ENCODE data around the gene GPR35. TPM values are rescaled to one million over a fixed set of nuclear protein-coding genes. Genes with fewer than 3 reads are reported as not detected.

The GPR35 gene
- polyA plus RNA-seq, 3 donors = 30.6 to 37.8 (median 36.3) TPM

GRCh38 chr2:240639566-240639965, 14.3 kb downstream of the GPR35 start:
- H3K27me3 Mint-ChIP-seq (ENCODE audit: low read depth in 3 of 3) = peaks cover 9 to 11% (median 9%) of the 10 kb centered on the region in 3 donors
- no peaks in the 10 kb centered on the region for H3K79me2 ChIP-seq (ENCODE audit: insufficient read depth, low read length)
- peaks cover 8 to 17% of the 10 kb centered on the region in 2 donors for H3K4me1 ChIP-seq (ENCODE audit: control insufficient read depth in 1 of 2, insufficient read depth in 2 of 2, low read length in 2 of 2)
- H3K9me3 ChIP-seq (replicated peaks in 1 of 2; ENCODE audit: control insufficient read depth in 1 of 2, insufficient read depth in 1 of 2, low read length in 2 of 2) = peaks cover 0 to 8% of the 10 kb centered on the region in 2 donors
- no peaks in the 10 kb centered on the region for H3K36me3 Mint-ChIP-seq
- no peaks in the 10 kb centered on the region for H3K36me3 ChIP-seq (replicated peaks in 1 of 2; ENCODE audit: control insufficient read depth in 1 of 2, insufficient read depth in 2 of 2, low read length in 2 of 2)
- no peak overlapping the region for H2AFZ ChIP-seq (ENCODE audit: insufficient read depth, low read depth, low read length, poor library complexity, severe bottlenecking)
- DNase-seq = no peak
- H3K4me1 Mint-ChIP-seq = peaks cover 10% of the 10 kb centered on the region
- H3K27ac Mint-ChIP-seq = no peak overlapping the region
- no peak overlapping the region for H3K9ac ChIP-seq (ENCODE audit: insufficient read depth, low read length, poor library complexity, severe bottlenecking)
- intact Hi-C loops (cut with micrococcal nuclease) = no loop called here
- H4K20me1 ChIP-seq (ENCODE audit: insufficient read depth, low read length) = no peaks in the 10 kb centered on the region
- H3K4me2 ChIP-seq (replicated peaks; ENCODE audit: extremely low read depth, low read length, poor library complexity, severe bottlenecking) = no peak overlapping the region
- H3K9me3 Mint-ChIP-seq = peaks cover 0 to 26% (median 7%) of the 10 kb centered on the region in 7 donors
- no peak overlapping the region for H3K4me3 Mint-ChIP-seq
- H3K27me3 ChIP-seq (ENCODE audit: control insufficient read depth in 2 of 2, insufficient read depth in 2 of 2, low read length in 2 of 2) = no peaks in the 10 kb centered on the region
- no peak for TF ChIP-seq CTCF (IDR thresholded peaks at IDR 0.05)
- no peak overlapping the region for H3K4me3 ChIP-seq (replicated peaks in 1 of 3; ENCODE audit: low read depth in 2 of 3, low read length in 3 of 3)
- H3K27ac ChIP-seq (ENCODE audit: low read depth in 1 of 2, low read length in 2 of 2) = no peak overlapping the region
- WGBS (ENCODE audit: insufficient coverage) = 97% methylated on average over 16 of the region's 18 CpGs

- no peak overlapping the region for H3K27ac Mint-ChIP-seq
- intact Hi-C loops (cut with micrococcal nuclease) = no loop called here
- H3K27me3 Mint-ChIP-seq (ENCODE audit: low read depth in 3 of 3) = peaks cover 12 to 18% (median 12%) of the 10 kb centered on the region in 3 donors
- no peak overlapping the region for H3K4me3 Mint-ChIP-seq
- H3K36me3 Mint-ChIP-seq = no peaks in the 10 kb centered on the region
- H3K9ac ChIP-seq (ENCODE audit: insufficient read depth, low read length, poor library complexity, severe bottlenecking) = no peak overlapping the region
- DNase-seq = peak in 2 of 3 donors; percentile 21 to 23
- peaks cover 3 to 7% of the 10 kb centered on the region in 2 donors for H3K4me1 ChIP-seq (ENCODE audit: control insufficient read depth in 1 of 2, insufficient read depth in 2 of 2, low read length in 2 of 2)
- H3K4me3 ChIP-seq (replicated peaks in 1 of 3; ENCODE audit: low read depth in 2 of 3, low read length in 3 of 3) = no peak overlapping the region
- peak; percentile 35 for TF ChIP-seq CTCF (IDR thresholded peaks at IDR 0.05)
- no peak overlapping the region for H2AFZ ChIP-seq (ENCODE audit: insufficient read depth, low read depth, low read length, poor library complexity, severe bottlenecking)
- H3K9me3 Mint-ChIP-seq = peaks cover 0 to 22% (median 1%) of the 10 kb centered on the region in 7 donors
- H3K4me1 Mint-ChIP-seq = peaks cover 4% of the 10 kb centered on the region
- H3K9me3 ChIP-seq (replicated peaks in 1 of 2; ENCODE audit: control insufficient read depth in 1 of 2, insufficient read depth in 1 of 2, low read length in 2 of 2) = peaks cover 0 to 9% of the 10 kb centered on the region in 2 donors
- no peak overlapping the region for H3K4me2 ChIP-seq (replicated peaks; ENCODE audit: extremely low read depth, low read length, poor library complexity, severe bottlenecking)
- H4K20me1 ChIP-seq (ENCODE audit: insufficient read depth, low read length) = no peaks in the 10 kb centered on the region
- no peaks in the 10 kb centered on the region for H3K36me3 ChIP-seq (replicated peaks in 1 of 2; ENCODE audit: control insufficient read depth in 1 of 2, insufficient read depth in 2 of 2, low read length in 2 of 2)
- WGBS (ENCODE audit: insufficient coverage) = 28% methylated on average over 5 of the region's 16 CpGs
- no peaks in the 10 kb centered on the region for H3K27me3 ChIP-seq (ENCODE audit: control insufficient read depth in 2 of 2, insufficient read depth in 2 of 2, low read length in 2 of 2)
- no peaks in the 10 kb centered on the region for H3K79me2 ChIP-seq (ENCODE audit: insufficient read depth, low read length)
- no peak overlapping the region for H3K27ac ChIP-seq (ENCODE audit: low read depth in 1 of 2, low read length in 2 of 2)
These were observed 15.7 kb downstream of the GPR35 start for GRCh38 chr2:240640939-240641338.

All from CD14-positive monocyte (primary cell).